Spleen (tissue), 11 donors: Measurements from ENCODE around the gene EIF4H. TPM values are rescaled to one million over a fixed set of nuclear protein-coding genes. Genes with fewer than 3 reads are reported as not detected.
A peak's percentile ranks its signal among the peaks of the same experiment; 100 is the strongest.
"Not testable (repeated sequence)": the region's sequence is repeated elsewhere in the genome, so short reads cannot be mapped to it uniquely, and the experiment has no call there.

Experiments used
- DNase-seq: peaks from one replicate; pipeline ENCODE4 v3.0.0-alpha.2; 2020
- H3K27ac ChIP-seq, 8 donors: fragments of 200-600 bp; sonication (generic) in 7 of 8; 1 replicate in 4 of 8; 2 replicates in 4 of 8; pipeline versions ENCODE4 v1.5.0 to v1.8.0; 2016 to 2021; ENCODE audit warnings: inconsistent platforms in 4 of 8, mild to moderate bottlenecking in 4 of 8, moderate library complexity in 1 of 8
- H3K27me3 ChIP-seq, 7 donors: fragments of 200-600 bp; sonication (generic) in 6 of 7; replicated peaks in 1 of 7; 1 replicate in 4 of 7; 2 replicates in 3 of 7; pipeline versions ENCODE4 v1.5.0 to v1.8.0; 2016 to 2021; ENCODE audit warnings: inconsistent platforms in 3 of 7, mild to moderate bottlenecking in 1 of 7
- H3K36me3 ChIP-seq, 6 donors: fragments of 200-600 bp; sonication (generic) in 5 of 6; 1 replicate in 4 of 6; 2 replicates in 2 of 6; pipeline versions ENCODE4 v1.5.0 to v1.8.0; 2016 to 2021; ENCODE audit warnings: inconsistent platforms in 2 of 6
- H3K4me1 ChIP-seq, 6 donors: fragments of 200-600 bp; sonication (generic) in 5 of 6; 1 replicate in 3 of 6; 2 replicates in 3 of 6; pipeline versions ENCODE4 v1.5.0 to v1.8.0; 2016 to 2021; ENCODE audit warnings: inconsistent platforms in 3 of 6
- H3K4me3 ChIP-seq, 8 donors: fragments of 200-600 bp; sonication (generic) in 7 of 8; 1 replicate in 4 of 8; 2 replicates in 4 of 8; pipeline versions ENCODE4 v1.5.0 to v1.8.0; 2016 to 2021; ENCODE audit warnings: inconsistent platforms in 4 of 8, mild to moderate bottlenecking in 4 of 8, moderate library complexity in 2 of 8
- H3K9me3 ChIP-seq, 8 donors: fragments of 200-600 bp; sonication (generic) in 7 of 8; 1 replicate in 4 of 8; 2 replicates in 4 of 8; pipeline versions ENCODE4 v1.5.0 to v1.8.0; 2016 to 2021; ENCODE audit warnings: inconsistent platforms in 4 of 8
- CTCF ChIP-seq, 11 experiments: fragments of 200-600 bp in 7 of 11; fragments of 450-650 bp in 4 of 11; sonication (generic) in 4 of 11; IDR thresholded peaks in 8 of 11; conservative IDR thresholded peaks in 3 of 11; 1 replicate in 7 of 11; 2 replicates in 4 of 11; pipeline versions ENCODE4 v1.4.0 to v1.8.0; 2016 to 2021; ENCODE audit warnings: antibody characterized with exemption in 11 of 11, inconsistent platforms in 4 of 11, mild to moderate bottlenecking in 1 of 11
- POLR2A ChIP-seq, 3 donors: fragments of 450-650 bp; IDR thresholded peaks; one replicate each; pipeline ENCODE4 v1.5.1; 2017; ENCODE audit warnings: antibody characterized with exemption in 3 of 3, mild to moderate bottlenecking in 1 of 3
- POLR2AphosphoS5 ChIP-seq, 3 donors: sonication (generic); formaldehyde crosslinking; IDR thresholded peaks; one replicate each; pipeline ENCODE4 v1.5.1; 2017; ENCODE audit warnings: antibody characterized with exemption in 3 of 3
- WGBS, 5 donors: extraction: QIAGEN DNeasy Blood & Tissue Kit in 3 of 5; methylation state at CpG; one replicate each; pipeline versions ENCODE4 v1.1.5 to v1.1.7; 2013 to 2018; 5-methylcytosine and 5-hydroxymethylcytosine counted together
- intact Hi-C: fragments of 100-400 bp; cut with DNase I; formaldehyde crosslinking; loops from one replicate; pipeline ENCODE4 v1.15.0; 2023; ENCODE audit warnings: low total_unique reads
- polyA plus RNA-seq, 3 donors: library from polyadenylated mRNA; stranded (reverse); fragments of 200-250 nt; gene quantifications; one replicate each; pipeline ENCODE4 v1.2.1, GENCODE V29; 2013
- total RNA-seq, 7 donors: library from RNA; depleted of rRNA in 3 of 7; stranded (reverse); fragments of >200 nt in 3 of 7; fragmentation: NEBNext Ultra II Directional in 4 of 7; extraction: Animal tissue kit (Norgen Biotek cat#: 25700) in 4 of 7; gene quantifications; one replicate each; pipeline versions ENCODE4 v1.1.0 to v1.2.1, GENCODE V29; 2016 to 2021
- donor health status: healthy with polysubstance abuse.
- donor health status: DM: no; HTN: no; CAD: no; lungs with moderate emphysema.
- donor health status: DM: no; HTN: no; CAD: no.
- donor health status: Bipolar disorder and iron deficiency.
- donor health status: healthy.
- donor health status: DM: no; HTN: no; CAD: no.
- donor health status: DM: yes; HTN: yes; CAD: no.

Gene EIF4H
- total and polyA plus RNA-seq, 10 donors: 75.5 to 224 (median 185) TPM

DNA sequence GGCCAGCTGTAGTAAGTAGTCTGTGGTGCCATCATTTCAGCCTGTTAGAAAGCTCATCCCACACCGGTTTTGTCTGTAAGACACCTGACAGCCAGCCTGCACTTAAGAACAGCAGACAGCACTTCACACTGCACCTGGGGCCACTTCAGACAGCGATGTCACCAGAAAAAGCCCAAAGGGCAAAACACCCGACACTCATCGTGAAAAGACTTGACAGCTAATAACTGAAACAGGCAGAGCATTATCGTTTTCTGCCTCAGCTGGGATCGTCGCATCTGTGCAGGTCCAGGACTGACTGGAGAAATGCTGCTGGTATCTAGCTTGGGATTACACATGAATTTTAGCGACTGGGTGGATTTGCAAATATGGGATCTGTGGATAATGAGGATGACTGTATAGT lies 18.9 kb downstream of the EIF4H start:
- Histone ChIP-seq H3K27me3 (no peaks in the 10 kb centered on the region), H3K4me3 (no peak overlapping the region), H3K27ac (no peak overlapping the region), H3K4me1 (peaks cover 0 to 22% (median 5%) of the 10 kb centered on the region in 6 donors), H3K36me3 (peaks cover 0 to 99% (median 87%) of the 10 kb centered on the region in 6 donors), H3K9me3 (no peaks in the 10 kb centered on the region)
- intact Hi-C loops: no loop called here
- DNase-seq: no peak
- TF ChIP-seq POLR2AphosphoS5 (IDR thresholded peaks at IDR 0.05) (no peak), CTCF (IDR thresholded peaks at IDR 0.05 in 8 of 11, conservative IDR thresholded peaks at IDR 0.05 in 3 of 11) (no peak), POLR2A (IDR thresholded peaks at IDR 0.05) (no peak)
- WGBS, 5 donors: 86 to 95% (median 91%) methylated on average over 8 of the region's 8 CpGs

- H3K27me3 ChIP-seq: no peaks in the 10 kb centered on the region
- WGBS, 5 donors: 92 to 95% (median 93%) methylated on average over 7 of the region's 7 CpGs
- TF ChIP-seq CTCF (IDR thresholded peaks at IDR 0.05 in 8 of 11, conservative IDR thresholded peaks at IDR 0.05 in 3 of 11) (no peak), POLR2A (IDR thresholded peaks at IDR 0.05) (no peak), POLR2AphosphoS5 (IDR thresholded peaks at IDR 0.05) (peak in 1 of 3 donors; percentile 14)
- no peak overlapping the region for H3K27ac ChIP-seq
- no peak overlapping the region for H3K4me3 ChIP-seq
- DNase-seq: peak; percentile 47
- peaks cover 0 to 99% (median 79%) of the 10 kb centered on the region in 6 donors for H3K36me3 ChIP-seq
- H3K9me3 ChIP-seq: no peaks in the 10 kb centered on the region
- intact Hi-C loops: no loop called here
- H3K4me1 ChIP-seq: peaks cover 0 to 13% (median 0%) of the 10 kb centered on the region in 6 donors
These were observed 19.8 kb downstream of the EIF4H start for GRCh38 chr7:74193913-74194312.

DNA sequence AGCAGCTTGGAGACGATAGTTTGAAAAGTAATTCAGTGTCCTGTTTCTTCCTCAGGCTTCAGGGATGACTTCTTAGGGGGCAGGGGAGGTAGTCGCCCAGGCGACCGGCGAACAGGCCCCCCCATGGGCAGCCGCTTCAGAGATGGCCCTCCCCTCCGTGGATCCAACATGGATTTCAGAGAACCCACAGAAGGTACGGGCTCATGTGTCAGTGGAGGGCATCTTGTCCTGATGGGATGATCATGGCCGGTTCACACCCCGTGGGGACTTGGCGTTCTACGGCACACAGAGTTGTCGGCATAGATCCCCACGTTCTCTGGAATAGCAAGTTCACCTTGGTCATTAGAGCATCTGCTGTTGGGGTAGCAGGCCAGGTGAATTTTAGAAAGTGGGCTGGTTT lies 20.5 kb downstream of the EIF4H start:
- Histone ChIP-seq H3K36me3 (peaks cover 0 to 95% (median 71%) of the 10 kb centered on the region in 6 donors), H3K27ac (peak overlapping the region in 1 of 8 donors; percentile 50), H3K9me3 (no peaks in the 10 kb centered on the region), H3K27me3 (no peaks in the 10 kb centered on the region), H3K4me3 (no peak overlapping the region), H3K4me1 (peaks cover 0 to 9% (median 0%) of the 10 kb centered on the region in 6 donors)
- WGBS, 5 donors: 91 to 96% (median 92%) methylated on average over 14 of the region's 14 CpGs
- DNase-seq: peak; percentile 51
- intact Hi-C loops: no loop called here
- TF ChIP-seq CTCF (IDR thresholded peaks at IDR 0.05 in 8 of 11, conservative IDR thresholded peaks at IDR 0.05 in 3 of 11): no peak
- TF ChIP-seq POLR2AphosphoS5 (IDR thresholded peaks at IDR 0.05): peak in 2 of 3 donors; percentile 29 to 42
- TF ChIP-seq POLR2A (IDR thresholded peaks at IDR 0.05): no peak

GRCh38 chr7:74195139-74195860 lies 21.1 kb downstream of the EIF4H start:
- H3K4me3 ChIP-seq, H3K4me1 ChIP-seq, DNase-seq, intact Hi-C loops, H3K9me3 ChIP-seq, H3K27me3 ChIP-seq: not testable (repeated sequence)
- Histone ChIP-seq H3K36me3 (peaks cover 0 to 89% (median 65%) of the 10 kb centered on the region in 6 donors), H3K27ac (peak overlapping the region in 3 of 8 donors; percentile 7 to 50 (median 22))
- 31 to 58% (median 38%) methylated on average over 16 to 19 of the region's 23 CpGs for WGBS, 5 donors
- TF ChIP-seq POLR2AphosphoS5 (IDR thresholded peaks at IDR 0.05): peak in 1 of 3 donors; percentile 15
